ENCODE results near the gene APLN.

The APLN gene

DNA sequence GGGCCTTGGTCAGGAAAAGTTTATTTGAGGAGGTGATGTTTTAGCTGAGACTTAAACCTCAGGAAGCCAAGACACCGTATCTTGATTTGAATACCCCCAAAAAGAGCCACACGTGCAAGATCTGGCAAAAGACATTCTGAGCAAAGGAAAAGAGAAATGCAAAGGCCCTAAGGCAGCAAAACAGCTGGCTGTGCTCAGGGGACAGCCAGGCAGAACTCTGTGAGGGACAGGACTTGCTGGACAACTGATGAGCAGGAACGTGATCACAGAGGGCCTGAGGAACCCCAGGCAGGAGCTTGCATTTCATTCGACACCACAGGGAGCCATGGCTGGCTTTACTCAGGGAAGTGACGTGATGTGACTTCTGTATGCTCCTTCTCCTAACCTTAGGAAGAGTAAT is 58.7 kb downstream of the APLN start:
- DNase-seq (ENCODE audit: low read depth) = no peak

Measured in stimulated activated CD4-positive, alpha-beta T cell treated with anti-CD3 and anti-CD28 coated beads, Interleukin-2, amount 100 ng/mL, for 4 hours (primary cell).